Gastrocnemius medialis (tissue), 4 donors: ENCODE data around the gene C10orf105.

Source experiments
- CTCF ChIP-seq, 5 experiments: fragments of 450-650 bp in 3 of 5; fragments of 200-600 bp in 2 of 5; sonication (generic) in 2 of 5; IDR thresholded peaks in 4 of 5; conservative IDR thresholded peaks in 1 of 5; 1 replicate in 4 of 5; 2 replicates in 1 of 5; pipeline ENCODE4 v1.5.1; 2016 to 2019; ENCODE audit warnings: antibody characterized with exemption in 5 of 5, mild to moderate bottlenecking in 3 of 5, moderate library complexity in 3 of 5
- POLR2A ChIP-seq, 2 donors: fragments of 450-650 bp; IDR thresholded peaks; one replicate each; pipeline ENCODE4 v1.6.1; 2017; ENCODE audit warnings: antibody characterized with exemption in 2 of 2, mild to moderate bottlenecking in 2 of 2, moderate library complexity in 2 of 2

GRCh38 chr10:71751515-71752224 is 32.1 kb upstream of the C10orf105 start:
- no peak for TF ChIP-seq CTCF (IDR thresholded peaks at IDR 0.05 in 4 of 5, conservative IDR thresholded peaks at IDR 0.05 in 1 of 5)
- TF ChIP-seq POLR2A (IDR thresholded peaks at IDR 0.05): no peak
